GM19240 (cell line): ENCODE measurements around the gene RRBP1.

Source experiments
- DNase-seq: peaks from one replicate; pipeline ENCODE4 v3.0.0; 2011; ENCODE audit warnings: low spot score; ENCODE audit not compliant: insufficient read length

The RRBP1 gene

DNA sequence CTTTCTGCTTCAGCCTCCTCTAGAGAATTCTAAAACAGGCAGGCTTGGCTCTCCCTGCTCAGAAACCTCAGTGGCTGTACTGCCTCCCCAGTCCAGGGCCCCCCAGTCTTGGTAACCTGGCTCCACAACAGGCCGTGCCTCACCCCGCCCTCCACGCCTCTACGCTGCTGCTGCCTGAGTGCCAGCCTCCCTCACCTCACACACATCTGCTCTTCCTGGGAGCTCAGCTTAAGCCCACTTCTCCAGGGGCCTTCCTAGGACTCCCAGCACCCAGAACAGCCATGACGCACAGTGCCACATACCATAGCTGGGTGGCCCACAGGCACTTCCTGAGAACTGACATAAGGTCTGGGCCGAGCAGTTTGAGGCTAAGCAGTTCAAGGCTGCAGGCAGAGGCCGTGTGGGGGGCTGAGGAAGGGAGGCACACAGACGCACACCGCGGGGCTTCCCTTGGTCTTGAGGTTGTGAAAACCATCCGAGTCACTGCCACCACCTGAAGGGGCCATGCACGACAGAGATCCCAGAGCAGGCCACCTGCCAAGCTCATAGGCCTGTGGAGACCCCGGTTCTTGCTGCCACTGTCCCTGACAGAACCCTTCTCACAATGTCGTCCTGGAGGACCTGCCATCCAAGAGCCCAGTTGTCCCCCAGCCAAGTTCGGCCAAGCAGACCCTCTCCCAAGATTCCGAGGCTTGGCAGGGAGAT is 69.6 kb downstream of the RRBP1 start:
- DNase-seq: no peak

GRCh38 chr20:17611540-17612286 is 70.3 kb downstream of the RRBP1 start:
- DNase-seq: no peak

- DNase-seq: no peak
Measured at GRCh38 chr20:17611290-17611539, 70.8 kb downstream of the RRBP1 start.

DNA sequence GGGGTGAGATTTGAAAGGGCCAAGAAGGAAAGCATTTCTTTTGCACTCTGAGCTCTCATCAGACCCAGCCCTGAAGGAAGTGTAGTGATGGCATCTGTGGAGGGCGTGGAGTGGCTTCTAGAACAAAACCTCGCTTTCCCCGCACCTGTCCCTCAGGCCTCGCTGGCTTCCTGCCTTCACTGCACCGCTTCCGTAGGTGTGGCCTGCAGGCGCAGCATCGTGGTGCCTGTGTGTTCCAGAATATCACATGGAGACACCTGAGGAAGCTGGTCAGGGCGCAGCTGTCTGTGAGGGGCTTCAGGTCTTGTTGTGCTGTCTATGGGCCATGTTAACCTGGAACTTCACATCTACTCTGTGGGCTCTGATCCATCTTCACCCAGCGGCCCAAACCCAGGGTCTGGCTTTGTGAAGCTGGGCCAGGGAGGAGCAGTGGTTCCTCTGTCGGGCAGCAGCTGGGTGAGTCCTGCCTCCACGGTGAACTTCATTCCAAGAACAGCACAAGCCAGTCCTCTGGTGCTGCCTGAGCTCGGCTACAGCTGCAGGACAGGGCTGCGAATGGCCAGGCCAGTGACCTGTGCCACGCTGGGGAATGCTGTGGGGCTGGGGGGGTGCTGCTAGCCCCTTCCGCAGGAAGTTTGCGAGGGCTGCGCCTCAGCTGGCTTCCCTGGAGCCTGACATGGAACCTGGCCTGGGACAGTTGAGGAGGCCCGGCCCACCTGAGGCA is 71.3 kb downstream of the RRBP1 start:
- no peak for DNase-seq

- DNase-seq: no peak
Measured at GRCh38 chr20:17609811-17610377, 72.1 kb downstream of the RRBP1 start.

DNA sequence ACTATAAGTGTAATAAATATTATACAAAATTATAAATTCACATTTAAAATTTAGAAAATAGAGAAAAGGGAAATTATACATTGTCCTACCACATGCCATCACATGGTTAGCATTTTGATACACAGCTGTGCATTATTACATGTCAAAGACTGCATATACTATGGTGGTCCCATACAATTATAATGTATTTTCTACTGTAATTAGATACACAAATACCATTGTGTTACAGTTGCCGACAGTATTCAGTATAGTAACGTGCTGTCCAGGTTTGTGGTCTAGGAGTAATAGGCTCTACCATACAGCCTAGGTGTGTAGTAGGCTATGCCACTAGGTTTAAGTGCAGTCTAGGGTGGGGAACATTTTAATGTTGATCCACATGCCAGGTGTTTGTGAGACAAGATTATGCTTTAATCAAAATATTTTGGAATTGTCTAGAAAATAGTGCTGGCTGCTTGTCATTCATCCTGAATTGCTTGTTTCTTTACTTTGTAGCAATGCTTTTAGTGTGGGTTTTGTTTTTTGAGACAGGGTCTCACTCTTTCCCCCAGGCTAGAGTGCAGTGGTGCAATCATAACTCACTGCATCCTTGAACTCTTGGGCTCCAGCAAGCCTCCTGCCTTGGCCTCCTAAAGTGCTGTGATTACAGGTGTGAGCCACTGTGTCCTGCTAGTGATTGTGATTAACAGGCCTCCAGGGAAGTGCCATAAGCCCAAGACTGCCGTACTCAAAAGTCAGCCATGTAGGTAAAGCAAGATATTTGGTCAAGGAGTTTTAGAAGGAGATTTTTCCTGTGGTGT is 73.1 kb downstream of the RRBP1 start:
- no peak for DNase-seq

- DNase-seq: no peak
Measured at GRCh38 chr20:17606001-17606400, 76.0 kb downstream of the RRBP1 start.

DNA sequence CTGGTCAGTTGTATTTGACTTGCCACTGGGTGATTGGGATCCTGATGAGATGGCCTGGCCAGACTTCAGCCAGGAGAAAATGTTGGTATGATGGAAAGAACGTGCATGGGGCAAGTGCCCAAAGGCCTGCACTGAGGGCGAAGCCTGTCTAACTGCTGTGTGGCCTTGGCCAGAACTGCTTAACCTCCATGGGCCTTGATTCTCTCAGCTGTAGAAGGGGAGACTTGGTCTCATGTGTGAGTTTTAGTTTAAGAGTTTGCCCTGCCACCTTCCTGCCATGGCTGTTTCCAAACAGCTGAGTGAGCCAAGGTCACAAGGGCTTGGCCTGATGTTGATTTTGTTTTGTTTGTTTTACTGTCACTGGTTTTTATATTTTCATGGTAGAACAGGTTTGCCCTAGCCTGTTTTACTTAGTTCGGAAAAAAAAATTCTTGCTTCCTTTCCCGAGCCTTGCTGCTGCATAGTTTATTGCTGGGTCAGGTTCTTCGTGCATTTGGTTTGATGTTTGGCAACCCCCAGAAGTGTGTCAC is 76.8 kb downstream of the RRBP1 start:
- no peak for DNase-seq

DNA sequence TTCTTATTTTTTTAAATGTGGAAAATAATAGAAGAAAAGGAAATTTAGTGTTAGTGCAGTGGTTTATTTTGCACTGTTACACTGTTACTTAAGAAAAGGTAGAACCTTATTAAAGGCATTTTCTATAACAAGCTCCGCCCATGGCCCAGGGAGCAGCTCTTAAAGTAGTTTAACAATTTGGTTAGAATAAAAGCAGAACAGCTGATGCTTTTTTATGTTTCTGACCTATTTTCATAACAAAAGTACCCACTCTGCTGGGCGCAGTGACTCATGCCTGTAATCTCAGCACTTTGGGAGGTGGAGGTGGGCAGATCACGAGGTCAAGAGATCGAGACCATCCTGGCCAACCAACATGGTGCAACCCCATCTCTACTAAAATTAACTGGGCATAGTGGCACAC is 79.5 kb downstream of the RRBP1 start:
- DNase-seq: no peak

GRCh38 chr20:17601957-17602356 is 80.1 kb downstream of the RRBP1 start:
- no peak for DNase-seq

GRCh38 chr20:17598013-17598550 is 84.0 kb downstream of the RRBP1 start:
- DNase-seq: no peak

GRCh38 chr20:17595856-17596255 is 86.2 kb downstream of the RRBP1 start:
- DNase-seq: no peak

GRCh38 chr20:17594443-17594842 is 87.6 kb downstream of the RRBP1 start:
- DNase-seq: no peak

GRCh38 chr20:17593902-17594301 is 88.1 kb downstream of the RRBP1 start:
- no peak for DNase-seq

DNA sequence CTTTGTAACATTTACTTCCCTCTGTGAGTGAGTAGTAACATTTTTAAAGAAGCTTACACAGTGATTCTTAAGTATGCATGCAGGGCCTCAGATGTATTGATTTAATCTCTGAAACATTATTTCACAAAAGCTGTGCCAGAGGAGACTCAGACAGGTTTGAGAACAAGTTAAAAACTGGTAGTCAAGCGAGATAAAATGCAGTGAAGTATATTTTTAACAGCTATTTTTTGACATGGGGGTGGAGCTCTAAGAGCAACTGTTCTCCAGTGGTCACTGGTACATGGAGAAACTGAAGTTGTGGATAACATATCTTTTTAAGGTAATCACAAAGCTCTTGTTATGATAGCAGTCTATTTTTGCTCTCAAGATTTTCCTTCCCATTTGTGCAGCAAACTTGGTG is 91.8 kb downstream of the RRBP1 start:
- DNase-seq: no peak

DNA sequence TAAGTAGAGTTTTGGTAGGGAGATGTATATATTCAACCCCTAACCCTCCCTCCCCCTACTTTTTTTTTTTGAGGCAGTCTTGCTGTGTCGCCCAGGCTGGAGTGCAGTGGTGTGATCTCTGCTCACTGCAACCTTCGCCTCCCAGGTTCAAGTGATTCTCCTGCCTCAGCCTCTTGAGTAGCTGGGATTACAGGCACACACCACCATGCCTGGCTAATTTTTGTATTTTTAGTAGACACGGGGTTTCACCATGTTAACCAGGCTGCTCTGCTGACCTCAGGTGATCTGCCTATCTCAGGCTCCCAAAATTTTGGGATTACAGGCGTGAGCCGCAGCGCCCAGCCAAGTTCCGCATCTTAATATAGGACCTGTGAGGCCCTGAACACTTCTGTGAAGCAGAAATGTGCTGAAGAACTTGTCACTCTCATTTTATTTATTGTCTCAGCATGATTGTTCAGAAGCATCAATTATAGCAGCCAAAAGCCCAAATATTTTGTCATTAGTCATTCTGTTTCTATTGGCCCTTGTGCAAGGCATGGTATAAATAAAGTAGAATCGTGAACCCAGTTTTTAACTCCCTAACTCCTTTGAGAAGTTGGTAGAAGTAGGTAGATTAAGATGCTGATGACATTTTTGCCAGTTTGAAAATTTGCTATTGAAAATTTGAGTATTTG is 92.7 kb downstream of the RRBP1 start:
- DNase-seq: no peak

DNA sequence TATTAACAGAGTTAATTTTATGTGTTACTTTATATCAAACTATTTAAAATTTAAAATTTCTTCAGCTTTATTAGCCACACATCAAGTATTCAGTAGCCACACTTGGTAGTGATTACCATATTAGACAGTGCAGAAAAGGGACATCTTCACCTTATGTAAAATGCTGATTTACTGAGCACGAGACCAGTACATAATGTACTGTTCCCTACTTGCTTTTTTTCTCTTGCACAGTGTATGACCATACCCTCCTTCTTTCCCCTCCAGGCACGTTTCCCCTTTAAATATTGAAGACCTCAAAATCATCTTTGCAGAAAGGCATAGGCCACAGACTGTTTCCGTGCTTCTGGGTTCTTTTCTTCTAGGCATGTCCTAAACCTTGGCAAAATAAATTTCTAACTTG is 94.2 kb downstream of the RRBP1 start:
- no peak for DNase-seq

- no peak for DNase-seq
Measured at GRCh38 chr20:17587148-17587547, 94.9 kb downstream of the RRBP1 start.

DNA sequence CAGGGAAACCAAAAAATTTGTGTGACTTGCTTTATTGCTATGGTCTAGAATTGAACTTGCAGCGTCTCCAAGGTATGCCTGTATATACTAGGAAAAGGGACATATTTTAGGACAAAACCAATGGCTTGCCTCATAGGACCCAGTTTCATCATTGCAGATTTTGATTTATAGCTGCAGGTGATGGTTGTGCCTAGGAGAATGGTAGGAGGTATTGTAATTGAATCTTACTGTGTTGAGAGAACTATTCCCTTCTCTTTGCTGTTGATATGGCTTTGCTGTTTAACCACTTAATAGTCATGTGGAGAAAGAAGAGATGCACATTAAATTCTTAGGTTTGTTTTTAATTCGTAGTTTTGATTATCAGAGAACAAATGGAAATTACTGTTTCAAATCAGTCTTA is 95.8 kb downstream of the RRBP1 start:
- no peak for DNase-seq

DNA sequence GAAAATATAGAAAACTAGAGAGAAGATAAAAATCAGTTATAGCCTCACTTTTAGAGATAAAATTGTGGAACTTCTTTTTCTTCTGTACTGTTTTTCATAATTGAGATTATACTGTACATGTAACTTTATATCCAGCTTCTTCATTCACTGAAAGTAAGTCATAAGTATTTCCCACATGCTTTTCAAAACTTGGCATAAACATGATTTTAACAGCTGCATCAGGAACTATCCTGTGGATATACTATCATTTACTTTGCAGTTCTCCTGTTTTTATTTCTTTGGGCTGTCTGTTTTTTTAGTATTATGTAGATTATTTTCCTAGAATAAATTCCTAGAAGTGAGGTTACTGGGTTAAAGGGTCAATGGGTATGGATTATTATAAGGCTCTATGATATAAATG is 97.4 kb downstream of the RRBP1 start:
- DNase-seq: no peak

DNA sequence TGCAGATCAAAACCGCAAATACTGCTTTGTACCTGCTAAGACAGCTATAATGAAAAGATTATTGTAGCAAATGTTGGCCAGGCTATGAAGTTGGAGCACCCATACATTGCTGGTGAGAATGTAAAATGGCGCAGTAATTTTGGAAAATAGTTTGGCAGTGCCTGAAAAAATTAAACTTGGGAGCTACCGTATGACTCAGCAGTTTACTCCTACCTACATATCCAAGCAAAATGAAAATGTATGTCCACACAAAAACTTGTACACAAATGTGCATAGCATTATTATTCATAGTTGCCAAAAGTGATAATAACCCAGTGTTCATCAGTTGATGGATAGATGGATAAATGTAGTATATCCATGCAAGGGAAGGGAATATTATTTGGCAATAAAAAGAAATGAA is 98.9 kb downstream of the RRBP1 start:
- DNase-seq: no peak
